Measurements from ENCODE around the gene CRIP2.
A peak's percentile ranks its signal among the peaks of the same experiment; 100 is the strongest.

Gene CRIP2

GRCh38 chr14:105527826-105528585, 53.4 kb downstream of the CRIP2 start:
- Histone ChIP-seq H3K9me3 (ENCODE audit: control insufficient read depth, insufficient read depth, low read length) (no peaks in the 10 kb centered on the region), H3F3A (ENCODE audit: control insufficient read depth, insufficient read depth) (peaks cover 6% of the 10 kb centered on the region; the same call in 1 of the 2 replicates), H3K27me3 (ENCODE audit: control insufficient read depth, low read length) (peaks cover 50% of the 10 kb centered on the region), H3K79me2 (ENCODE audit: control insufficient read depth, low read length) (no peaks in the 10 kb centered on the region), H3K4me2 (ENCODE audit: low read length) (peak overlapping the region; percentile 85), H3K27ac (ENCODE audit: low read depth, low read length) (no peak overlapping the region), H4K20me1 (ENCODE audit: control insufficient read depth, insufficient read depth, low read depth, low read length) (no peaks in the 10 kb centered on the region), H3K4me3 (ENCODE audit: low read length) (peak overlapping the region; percentile 70), H3K36me3 (ENCODE audit: control insufficient read depth, low read length) (no peaks in the 10 kb centered on the region), H3K4me1 (ENCODE audit: control insufficient read depth, low read length) (peaks cover 45% of the 10 kb centered on the region), H3K9me2 (replicated peaks; ENCODE audit: control insufficient read depth, low read length) (no peaks in the 10 kb centered on the region)
- TF ChIP-seq CTCF (IDR thresholded peaks at IDR 0.05; ENCODE audit: low read depth, low read length, poor library complexity, severe bottlenecking) (peak; percentile 71), EZH2phosphoT487 (IDR thresholded peaks at IDR 0.05; ENCODE audit: borderline replicate concordance, low read length) (no peak)

GRCh38 chr14:105528586-105529318, 54.1 kb downstream of the CRIP2 start:
- TF ChIP-seq CTCF (IDR thresholded peaks at IDR 0.05; ENCODE audit: low read depth, low read length, poor library complexity, severe bottlenecking) (no peak), EZH2phosphoT487 (IDR thresholded peaks at IDR 0.05; ENCODE audit: borderline replicate concordance, low read length) (no peak)
- no peaks in the 10 kb centered on the region for H3K9me2 ChIP-seq (replicated peaks; ENCODE audit: control insufficient read depth, low read length)
- H3K4me2 ChIP-seq (ENCODE audit: low read length) = peak overlapping the region; percentile 85
- peaks cover 6% of the 10 kb centered on the region; the same call in 1 of the 2 replicates for H3F3A ChIP-seq (ENCODE audit: control insufficient read depth, insufficient read depth)
- H3K36me3 ChIP-seq (ENCODE audit: control insufficient read depth, low read length) = no peaks in the 10 kb centered on the region
- H3K4me3 ChIP-seq (ENCODE audit: low read length) = peak overlapping the region; percentile 70
- no peaks in the 10 kb centered on the region for H4K20me1 ChIP-seq (ENCODE audit: control insufficient read depth, insufficient read depth, low read depth, low read length)
- no peaks in the 10 kb centered on the region for H3K9me3 ChIP-seq (ENCODE audit: control insufficient read depth, insufficient read depth, low read length)
- H3K27ac ChIP-seq (ENCODE audit: low read depth, low read length) = no peak overlapping the region
- H3K79me2 ChIP-seq (ENCODE audit: control insufficient read depth, low read length) = no peaks in the 10 kb centered on the region
- peaks cover 53% of the 10 kb centered on the region for H3K27me3 ChIP-seq (ENCODE audit: control insufficient read depth, low read length)
- peaks cover 46% of the 10 kb centered on the region for H3K4me1 ChIP-seq (ENCODE audit: control insufficient read depth, low read length)

DNA sequence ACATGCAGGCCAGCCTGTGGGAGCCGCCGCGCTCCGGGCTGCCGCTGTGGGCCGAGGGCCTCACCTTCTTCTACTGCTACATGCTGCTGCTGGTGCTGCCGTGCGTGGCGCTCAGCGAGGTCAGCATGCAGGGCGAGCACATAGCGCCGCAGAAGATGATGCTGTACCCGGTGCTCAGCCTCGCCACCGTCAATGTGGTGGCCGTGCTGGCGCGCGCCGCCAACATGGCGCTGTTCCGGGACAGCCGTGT, 54.6 kb downstream of the CRIP2 start:
- peak overlapping the region; percentile 70 for H3K4me3 ChIP-seq (ENCODE audit: low read length)
- TF ChIP-seq CTCF (IDR thresholded peaks at IDR 0.05; ENCODE audit: low read depth, low read length, poor library complexity, severe bottlenecking) = no peak
- TF ChIP-seq EZH2phosphoT487 (IDR thresholded peaks at IDR 0.05; ENCODE audit: borderline replicate concordance, low read length) = no peak
- H3K4me2 ChIP-seq (ENCODE audit: low read length) = peak overlapping the region; percentile 85

More for the DNA sequence above, 54.6 kb downstream of the CRIP2 start:
- Histone ChIP-seq H3F3A (ENCODE audit: control insufficient read depth, insufficient read depth) (peaks cover 4% of the 10 kb centered on the region; the same call in 1 of the 2 replicates), H3K4me1 (ENCODE audit: control insufficient read depth, low read length) (peaks cover 46% of the 10 kb centered on the region), H3K27me3 (ENCODE audit: control insufficient read depth, low read length) (peaks cover 52% of the 10 kb centered on the region), H4K20me1 (ENCODE audit: control insufficient read depth, insufficient read depth, low read depth, low read length) (no peaks in the 10 kb centered on the region), H3K9me3 (ENCODE audit: control insufficient read depth, insufficient read depth, low read length) (no peaks in the 10 kb centered on the region), H3K9me2 (replicated peaks; ENCODE audit: control insufficient read depth, low read length) (no peaks in the 10 kb centered on the region), H3K36me3 (ENCODE audit: control insufficient read depth, low read length) (no peaks in the 10 kb centered on the region), H3K27ac (ENCODE audit: low read depth, low read length) (no peak overlapping the region), H3K79me2 (ENCODE audit: control insufficient read depth, low read length) (no peaks in the 10 kb centered on the region)
